Activated CD4-positive, CD25-positive, alpha-beta regulatory T cell (primary cell): Measurements from ENCODE around the gene ADCY10.

ENCODE experiments used
- DNase-seq, 4 experiments: peaks; one replicate each; lab custom pipeline; 2025; lab: John Stamatoyannopoulos, UW

The ADCY10 gene

DNA sequence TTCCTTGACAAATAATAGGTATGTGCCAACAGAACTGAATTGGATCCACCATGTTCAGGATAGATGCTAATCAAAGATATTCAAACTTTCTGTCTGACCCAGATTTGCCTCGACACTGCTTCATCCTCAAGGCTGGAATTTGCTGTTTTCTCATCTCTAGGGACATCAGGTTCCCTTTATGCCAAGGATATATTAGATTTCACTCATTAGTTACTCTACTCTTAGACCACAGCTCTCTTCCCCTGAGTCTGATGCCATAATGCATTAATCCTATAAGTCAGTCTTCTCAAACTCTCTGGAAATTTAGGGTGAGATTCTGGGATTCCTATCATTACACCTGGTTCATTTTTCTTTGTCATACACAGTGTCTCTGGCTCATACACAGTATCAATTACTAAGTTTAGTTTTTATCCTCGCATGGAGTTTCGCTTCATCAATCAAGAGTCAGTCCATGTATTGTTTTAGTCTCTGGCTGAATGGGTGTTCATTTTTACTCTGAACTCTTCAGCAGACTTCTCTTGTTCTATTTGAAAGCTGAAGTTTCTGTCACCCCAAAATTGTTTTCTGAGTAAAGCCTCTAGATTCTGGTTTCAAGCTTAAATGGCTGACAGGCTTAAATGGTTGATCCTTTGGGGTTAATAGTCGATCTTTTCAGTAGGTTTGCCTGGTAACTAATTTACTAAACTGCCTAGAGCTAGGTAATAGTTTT, 13.3 kb upstream of the ADCY10 start:
- no peak for DNase-seq

DNA sequence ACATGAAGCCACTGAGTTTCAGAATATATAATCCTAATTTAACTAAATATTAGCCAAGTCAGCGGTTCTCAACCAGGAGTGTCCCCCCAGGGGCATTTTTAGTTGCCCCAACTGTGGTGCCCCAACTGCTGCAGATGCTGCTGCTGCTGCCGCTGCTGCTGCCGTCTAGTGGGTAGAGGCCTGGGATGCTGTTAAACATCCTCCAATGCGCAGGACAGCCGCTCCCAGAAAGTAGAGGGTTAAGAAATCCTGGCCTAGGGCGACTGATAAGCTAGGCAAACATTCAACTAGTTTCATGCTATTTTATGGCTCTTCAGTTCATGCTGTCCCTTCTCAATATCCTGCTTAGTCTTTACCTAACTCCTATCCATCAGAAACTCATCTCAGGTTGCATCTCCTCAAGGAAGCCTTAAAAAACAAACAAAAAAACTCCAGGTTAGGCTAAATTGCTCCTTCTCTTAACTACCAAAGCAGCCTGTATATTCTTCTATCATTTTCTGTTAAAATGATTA, 12.6 kb upstream of the ADCY10 start:
- no peak for DNase-seq

DNA sequence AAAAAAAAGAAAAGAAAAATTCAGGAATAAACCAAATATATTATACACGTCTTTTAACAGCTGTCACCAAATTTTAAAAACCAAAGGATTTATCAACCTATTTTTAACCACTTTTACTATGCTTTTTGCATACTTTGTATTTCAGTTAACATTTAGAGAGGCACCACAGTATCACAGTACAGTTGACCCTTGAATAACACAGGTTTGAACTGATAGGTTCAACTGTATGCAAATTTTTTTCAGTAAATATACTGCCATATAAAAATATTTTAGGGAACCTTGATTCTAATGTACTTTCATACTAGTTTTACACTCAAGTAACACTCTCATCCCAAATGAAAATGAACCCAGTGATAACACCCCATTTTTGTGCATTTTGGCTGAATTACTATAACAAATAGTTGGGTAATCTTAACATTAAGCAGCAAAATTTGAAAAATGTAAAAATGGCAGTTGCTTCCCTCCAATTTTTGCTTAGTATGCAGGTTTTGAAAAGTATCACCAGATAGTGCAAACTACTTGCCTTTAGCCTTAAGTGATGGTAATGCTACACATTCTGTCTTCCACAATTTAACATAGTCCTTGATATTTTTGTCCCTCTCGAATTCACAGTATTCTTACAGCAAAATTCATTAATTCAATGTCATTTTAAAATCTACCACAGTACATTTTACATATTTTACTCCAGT, 10.8 kb upstream of the ADCY10 start:
- DNase-seq: no peak

GRCh38 chr1:167924102-167924501, 10.2 kb upstream of the ADCY10 start:
- no peak for DNase-seq

DNA sequence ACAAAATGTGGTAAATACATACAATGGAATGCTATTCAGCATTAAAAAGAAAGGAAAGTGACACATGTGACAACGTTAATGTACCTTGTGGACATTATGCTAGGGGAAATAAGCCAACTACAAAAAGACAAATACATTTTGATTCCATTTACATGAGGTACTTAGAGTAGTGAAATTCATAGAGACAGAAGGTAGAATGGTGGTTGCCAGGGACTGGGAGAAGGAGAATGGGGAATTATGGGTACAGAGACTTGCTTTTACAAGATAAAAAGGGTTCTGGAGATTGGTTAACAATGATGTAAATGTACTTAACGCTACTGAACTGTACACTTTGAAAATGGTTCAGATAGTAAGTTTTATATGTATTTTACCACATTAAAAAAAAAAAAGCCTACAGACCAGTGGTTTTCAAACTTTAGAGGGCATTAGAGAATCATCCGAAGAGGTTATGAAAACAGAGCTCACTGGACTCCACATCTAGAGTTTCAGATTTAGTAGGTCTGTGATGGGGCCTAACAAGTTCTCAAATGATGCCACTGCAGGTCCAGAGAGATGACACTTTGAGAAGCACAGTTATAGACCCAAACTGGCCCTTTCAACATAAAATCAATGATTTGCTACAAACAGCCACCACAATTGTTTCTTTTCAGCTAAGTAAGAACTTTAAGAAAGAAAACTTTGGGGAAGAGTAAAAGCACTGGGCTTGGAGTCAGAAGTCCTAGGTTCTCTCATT, 9.6 kb upstream of the ADCY10 start:
- DNase-seq: no peak

- DNase-seq: no peak
Measured at GRCh38 chr1:167922611-167923074, 8.7 kb upstream of the ADCY10 start.

DNA sequence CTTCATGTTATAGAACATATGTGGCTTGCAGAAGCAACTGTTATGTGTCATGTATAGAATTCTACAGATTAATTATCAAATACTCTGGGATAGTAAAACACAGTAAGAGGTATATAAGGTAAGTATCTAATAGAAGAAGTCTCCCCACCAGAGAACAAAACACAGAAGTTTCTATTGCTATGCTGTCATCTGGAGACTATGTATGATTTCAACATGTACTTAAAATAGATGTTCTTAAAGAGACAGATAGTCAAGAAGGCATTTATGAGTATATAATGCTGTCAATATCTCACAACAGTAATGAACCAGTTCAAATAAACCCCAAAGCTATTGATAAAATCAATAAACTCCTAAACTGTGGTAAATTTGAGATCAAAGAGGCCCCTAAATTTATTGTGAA, 8.1 kb upstream of the ADCY10 start:
- no peak for DNase-seq

- DNase-seq: no peak
Measured at GRCh38 chr1:167916766-167917511, 3.0 kb upstream of the ADCY10 start.

DNA sequence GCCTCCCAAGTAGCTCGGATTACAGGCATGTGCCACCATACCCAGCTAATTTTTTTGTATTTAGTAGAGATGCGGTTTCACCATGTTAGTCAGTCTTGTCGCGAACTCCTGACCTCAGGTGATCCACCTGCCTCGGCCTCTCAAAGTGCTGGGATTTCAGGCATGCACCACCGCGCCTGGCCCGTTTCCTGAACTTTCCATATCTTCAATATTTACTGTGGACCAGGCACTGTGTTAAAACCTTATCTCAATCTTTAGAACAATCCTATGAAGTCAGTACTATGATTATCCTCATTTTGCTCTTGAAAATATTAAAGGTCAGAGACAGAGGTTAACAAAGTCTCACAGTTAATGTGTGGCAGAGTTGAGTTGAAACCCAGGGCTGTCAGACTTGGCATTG, 1.6 kb upstream of the ADCY10 start:
- no peak for DNase-seq

DNA sequence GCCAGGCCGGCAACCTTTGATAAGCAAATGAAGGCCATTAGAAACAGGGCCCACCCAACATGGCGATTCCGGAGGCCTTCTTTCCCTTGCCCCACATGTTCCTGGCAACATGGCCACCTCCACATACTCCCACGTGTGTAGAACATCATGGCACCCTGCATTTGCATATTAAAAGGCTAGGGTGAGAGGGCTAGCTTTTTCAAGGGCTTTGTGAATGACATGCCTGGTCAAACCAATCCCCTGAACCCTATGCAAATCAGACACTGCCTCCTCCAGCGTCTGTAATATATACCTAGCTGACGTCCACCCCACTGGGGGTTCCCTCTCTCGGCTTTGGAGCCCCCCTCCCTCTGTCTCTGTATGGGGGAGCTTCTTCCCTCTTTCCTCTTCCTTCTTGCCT, 1.6 kb downstream of the ADCY10 start:
- DNase-seq: no peak

DNA sequence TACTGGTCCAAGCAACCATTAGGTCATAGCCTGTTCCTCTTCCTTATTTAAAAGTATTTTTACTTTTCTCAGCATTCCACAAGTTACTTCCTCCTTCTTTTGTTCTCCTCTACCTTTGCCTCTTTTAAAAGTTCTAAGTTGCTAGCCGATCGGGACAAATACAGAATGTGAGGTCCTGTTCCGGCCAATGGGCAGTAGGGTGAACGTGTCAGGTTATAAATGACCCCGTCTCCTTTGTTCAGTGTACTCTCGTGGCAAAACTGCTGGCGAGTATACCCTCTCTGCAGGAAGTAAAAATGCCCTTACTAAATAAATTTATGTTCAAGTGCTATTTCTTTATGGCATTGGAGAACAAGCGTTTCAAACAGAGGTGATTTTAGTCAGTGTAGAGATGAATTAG, 2.5 kb downstream of the ADCY10 start:
- no peak for DNase-seq

- DNase-seq: no peak
Measured at GRCh38 chr1:167910530-167910929, 3.4 kb downstream of the ADCY10 start.

DNA sequence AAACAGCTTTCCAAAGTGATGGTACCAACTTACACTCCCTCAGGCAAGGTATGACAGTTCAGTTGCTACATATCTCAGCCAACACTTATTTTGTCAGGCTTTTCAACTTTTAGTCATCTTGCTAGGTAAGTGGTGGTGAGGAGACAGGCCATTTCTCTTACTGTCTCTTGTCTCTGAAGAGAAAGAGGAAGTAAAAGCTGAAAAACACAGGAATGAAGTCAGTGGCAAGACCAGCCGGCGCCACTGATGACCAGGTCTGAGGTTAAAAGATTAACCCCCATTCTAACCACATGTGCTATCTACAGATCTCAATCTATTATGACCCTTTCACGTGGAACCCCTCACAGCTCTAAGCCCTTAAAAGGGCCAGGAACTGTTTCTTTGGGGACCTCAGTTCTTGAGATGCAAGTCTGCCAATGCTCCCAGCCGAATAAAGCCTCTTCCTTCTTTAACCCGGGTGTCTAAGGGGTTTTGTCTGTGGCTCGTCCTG, 4.2 kb downstream of the ADCY10 start:
- DNase-seq: no peak

- no peak for DNase-seq
Measured at GRCh38 chr1:167905671-167906070, 8.3 kb downstream of the ADCY10 start.

- no peak for DNase-seq
Measured at GRCh38 chr1:167905182-167905581, 8.8 kb downstream of the ADCY10 start.

GRCh38 chr1:167904652-167905130, 9.2 kb downstream of the ADCY10 start:
- no peak for DNase-seq

DNA sequence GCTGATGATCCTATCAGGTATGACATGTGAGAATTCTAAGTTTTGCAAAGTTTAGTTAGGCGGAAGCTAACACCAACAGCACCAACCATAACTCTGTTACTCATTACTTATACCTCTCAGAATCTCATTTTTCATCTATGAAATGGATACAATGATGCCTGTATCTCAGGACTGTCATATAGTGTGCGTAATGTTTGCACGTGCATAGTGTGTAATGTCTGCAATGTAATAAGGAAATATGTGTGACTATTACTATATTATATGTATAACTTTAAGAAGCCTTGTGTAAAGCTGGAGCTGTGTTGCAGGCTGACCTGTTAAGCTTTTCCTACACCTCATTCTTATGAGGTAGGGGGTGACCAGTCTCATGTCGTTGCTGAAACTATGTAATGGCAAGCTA, 13.0 kb downstream of the ADCY10 start:
- no peak for DNase-seq

DNA sequence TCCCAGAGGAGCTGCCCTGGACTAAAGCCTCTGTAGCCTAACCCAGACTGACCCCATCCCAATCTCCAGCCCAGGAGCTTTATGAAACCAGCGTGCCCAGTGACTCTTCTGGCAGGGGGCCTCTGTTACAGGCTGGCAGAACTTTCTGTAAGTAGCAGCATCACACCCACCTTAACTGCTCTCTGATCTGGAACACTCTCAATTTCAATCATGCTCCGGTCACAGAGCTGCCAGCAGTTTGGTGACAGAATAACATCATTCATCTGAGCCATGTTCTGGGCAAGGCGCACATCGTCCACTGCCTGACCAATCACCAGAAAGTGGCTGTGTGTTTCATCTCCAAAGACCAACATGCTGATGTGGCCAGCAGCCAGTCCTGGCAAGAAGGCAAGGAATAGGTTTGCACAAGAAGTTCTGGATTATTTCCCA, 14.7 kb downstream of the ADCY10 start:
- DNase-seq: no peak

DNA sequence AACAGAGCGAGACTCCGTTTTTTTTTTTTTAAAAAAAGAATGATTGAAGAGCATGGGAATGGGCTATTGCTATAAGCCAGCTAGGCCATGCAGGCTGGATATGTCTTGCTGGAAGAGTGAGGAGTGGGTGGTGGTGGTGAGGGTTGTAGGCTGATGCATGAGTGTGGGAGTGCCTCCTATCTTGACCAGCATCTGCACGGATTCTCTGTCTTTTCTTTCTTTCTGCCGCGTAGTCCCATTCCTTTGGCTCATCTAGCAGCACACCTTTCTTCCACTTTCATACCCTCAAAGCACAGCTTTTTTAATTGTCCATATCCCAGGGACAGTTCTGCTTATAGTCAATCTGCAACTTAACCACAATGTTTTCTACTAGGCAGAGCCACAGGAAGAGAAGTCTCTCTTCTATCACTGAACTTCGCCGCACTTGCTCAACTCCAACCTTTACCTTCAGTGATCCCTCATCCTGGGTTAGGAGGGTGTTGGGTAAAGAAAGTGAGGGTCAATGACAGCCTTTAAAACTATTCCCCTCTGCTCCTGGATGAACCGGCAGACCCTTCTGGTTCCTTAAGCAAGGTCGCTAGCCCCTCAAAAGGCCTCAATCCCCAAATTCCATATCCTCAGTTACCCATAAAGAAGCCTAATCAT, 15.2 kb downstream of the ADCY10 start:
- no peak for DNase-seq

DNA sequence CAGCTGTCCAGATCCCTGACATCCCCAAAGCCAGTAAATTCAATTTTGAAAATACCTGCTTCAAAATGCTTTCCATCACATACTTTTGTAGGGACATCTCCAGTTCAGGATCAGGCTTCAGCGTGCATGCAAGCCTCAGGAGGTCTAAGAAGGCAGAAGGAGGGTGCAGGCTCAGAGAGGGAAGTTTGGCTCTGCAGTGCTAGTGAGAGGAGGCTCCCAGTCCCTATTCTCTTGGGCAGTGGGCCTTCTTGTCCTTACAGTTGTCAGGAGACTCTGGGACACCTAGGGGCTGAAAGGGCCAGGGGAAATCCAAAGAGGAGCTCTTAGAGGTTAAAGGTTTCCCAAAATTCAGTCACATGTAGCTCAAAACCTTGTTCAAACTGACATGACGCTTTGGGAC, 20.1 kb downstream of the ADCY10 start:
- no peak for DNase-seq

DNA sequence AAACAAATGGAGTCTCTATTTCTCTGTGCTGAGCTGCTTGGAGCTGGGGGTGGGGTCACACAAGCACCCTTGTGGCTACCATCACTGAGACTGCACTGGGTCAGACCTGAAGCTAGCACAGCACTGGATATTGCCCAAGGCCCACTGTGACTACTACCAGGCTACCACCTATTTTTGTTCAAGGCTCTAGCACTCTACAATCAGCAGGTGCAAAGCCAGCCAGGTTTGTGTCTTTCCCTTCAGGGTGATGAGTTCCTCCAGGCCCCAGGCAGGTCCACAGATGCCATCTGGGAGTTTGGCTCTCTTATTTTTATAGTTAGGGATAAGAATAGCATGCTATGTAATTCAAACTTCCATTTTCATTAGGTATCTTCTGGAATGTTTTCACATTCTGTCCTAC, 23.5 kb downstream of the ADCY10 start:
- DNase-seq: no peak
